CD14-positive monocyte (primary cell): ENCODE results near the gene RABAC1. TPM values are rescaled to one million over a fixed set of nuclear protein-coding genes. Genes with fewer than 3 reads are reported as not detected.
A peak's percentile ranks its signal among the peaks of the same experiment; 100 is the strongest.
"Not testable (repeated sequence)": the region's sequence is repeated elsewhere in the genome, so short reads cannot be mapped to it uniquely, and the experiment has no call there.

Experiments
- DNase-seq, 3 donors: peaks; one replicate each; pipeline ENCODE4 v3.0.0-alpha.2; 2011 to 2022
- H2AFZ ChIP-seq: 2 replicates; pipeline ENCODE4 v1.6.0; 2012; ENCODE audit warnings: mild to moderate bottlenecking, low read depth, low read length, inconsistent platforms; ENCODE audit not compliant: insufficient read depth, poor library complexity, severe bottlenecking
- H3K27ac ChIP-seq, 2 donors: 1 replicate in 1 of 2; 2 replicates in 1 of 2; pipeline ENCODE4 v1.5.1; 2012 to 2013; ENCODE audit warnings: low read length in 2 of 2, control low read depth in 1 of 2, inconsistent platforms in 1 of 2, low read depth in 1 of 2, mild to moderate bottlenecking in 1 of 2
- H3K27me3 ChIP-seq, 2 donors: one replicate each; pipeline versions ENCODE4 v1.6.0 to v1.6.1; 2011 to 2013; ENCODE audit warnings: low read length in 2 of 2; ENCODE audit not compliant: control insufficient read depth in 2 of 2, insufficient read depth in 2 of 2
- H3K36me3 ChIP-seq, 2 donors: replicated peaks in 1 of 2; 1 replicate in 1 of 2; 2 replicates in 1 of 2; pipeline versions ENCODE4 v1.5.1 to v1.6.1; 2012 to 2013; ENCODE audit warnings: low read length in 2 of 2, control low read depth in 1 of 2, inconsistent platforms in 1 of 2, mild to moderate bottlenecking in 1 of 2; ENCODE audit not compliant: insufficient read depth in 2 of 2, control insufficient read depth in 1 of 2
- H3K4me1 ChIP-seq, 2 donors: 1 replicate in 1 of 2; 2 replicates in 1 of 2; pipeline versions ENCODE4 v1.5.1 to v1.6.1; 2012 to 2013; ENCODE audit warnings: low read length in 2 of 2, control low read depth in 1 of 2, inconsistent platforms in 1 of 2, mild to moderate bottlenecking in 1 of 2, moderate library complexity in 1 of 2; ENCODE audit not compliant: insufficient read depth in 2 of 2, control insufficient read depth in 1 of 2
- H3K4me2 ChIP-seq: replicated peaks from 2 replicates; pipeline ENCODE3; 2012; ENCODE audit warnings: low read length, moderate library complexity, mild to moderate bottlenecking; ENCODE audit not compliant: poor library complexity, severe bottlenecking; ENCODE audit errors: extremely low read depth
- H3K4me3 ChIP-seq, 3 experiments: fragments of 200-600 bp in 1 of 3; sonication (generic) in 1 of 3; replicated peaks in 1 of 3; 1 replicate in 2 of 3; 2 replicates in 1 of 3; pipeline ENCODE4 v1.5.1; 2011 to 2013; ENCODE audit warnings: low read length in 3 of 3, mild to moderate bottlenecking in 3 of 3, control low read depth in 2 of 3, low read depth in 2 of 3, inconsistent platforms in 1 of 3, moderate library complexity in 1 of 3
- H3K79me2 ChIP-seq: 2 replicates; pipeline ENCODE4 v1.6.0; 2012; ENCODE audit warnings: mild to moderate bottlenecking, control low read depth, inconsistent platforms, low read length, moderate library complexity; ENCODE audit not compliant: insufficient read depth
- H3K9ac ChIP-seq: 2 replicates; pipeline ENCODE4 v1.6.0; 2017; ENCODE audit warnings: low read length, mild to moderate bottlenecking; ENCODE audit not compliant: insufficient read depth, poor library complexity, severe bottlenecking
- H3K9me3 ChIP-seq, 2 donors: replicated peaks in 1 of 2; 1 replicate in 1 of 2; 2 replicates in 1 of 2; pipeline versions ENCODE4 v1.5.1 to v1.6.1; 2012 to 2013; ENCODE audit warnings: low read length in 2 of 2, control low read depth in 1 of 2; ENCODE audit not compliant: control insufficient read depth in 1 of 2, insufficient read depth in 1 of 2
- H4K20me1 ChIP-seq: 2 replicates; pipeline ENCODE4 v1.6.0; 2012; ENCODE audit warnings: mild to moderate bottlenecking, low read length, control low read depth, moderate library complexity; ENCODE audit not compliant: insufficient read depth
- H3K27ac Mint-ChIP-seq, 7 donors: one replicate each; pipeline ENCODE4 v1.8.0; 2020; ENCODE audit warnings: mild to moderate bottlenecking in 7 of 7, mixed read lengths in 7 of 7, moderate library complexity in 6 of 7, inconsistent platforms in 2 of 7
- H3K27me3 Mint-ChIP-seq, 3 donors: one replicate each; pipeline ENCODE4 v1.8.0; 2021 to 2022; ENCODE audit warnings: low read depth in 3 of 3, mild to moderate bottlenecking in 3 of 3, mixed read lengths in 3 of 3, moderate library complexity in 3 of 3, inconsistent platforms in 1 of 3
- H3K36me3 Mint-ChIP-seq, 2 donors: one replicate each; pipeline ENCODE4 v1.8.0; 2020; ENCODE audit warnings: mixed read lengths in 2 of 2, inconsistent platforms in 1 of 2, mild to moderate bottlenecking in 1 of 2
- H3K4me1 Mint-ChIP-seq: one replicate; pipeline ENCODE4 v1.8.0; 2020; ENCODE audit warnings: mild to moderate bottlenecking, mixed read lengths
- H3K4me3 Mint-ChIP-seq, 2 donors: one replicate each; pipeline ENCODE4 v1.8.0; 2020; ENCODE audit warnings: mild to moderate bottlenecking in 2 of 2, mixed read lengths in 2 of 2, moderate library complexity in 1 of 2
- H3K9me3 Mint-ChIP-seq, 7 donors: one replicate each; pipeline ENCODE4 v1.8.0; 2020 to 2022; ENCODE audit warnings: mixed read lengths in 7 of 7, mild to moderate bottlenecking in 6 of 7, moderate library complexity in 6 of 7, inconsistent platforms in 2 of 7
- CTCF ChIP-seq: fragments of 200-600 bp; IDR thresholded peaks from one replicate; pipeline ENCODE4 v1.8.0; 2022; ENCODE audit warnings: antibody characterized with exemption, mild to moderate bottlenecking
- WGBS: methylation state at CpG from one replicate; pipeline ENCODE4 v1.1.5; 2013; ENCODE audit warnings: missing lambda C conversion rate; ENCODE audit not compliant: insufficient coverage; 5-methylcytosine and 5-hydroxymethylcytosine counted together
- intact Hi-C, 2 donors: fragments of 100-400 bp; cut with micrococcal nuclease; formaldehyde crosslinking; loops; one replicate each; pipeline versions ENCODE4 v1.15.0 to v1.15.1; 2023
- polyA plus RNA-seq, 3 donors: library from polyadenylated mRNA; depleted of rRNA in 1 of 3; unstranded in 2 of 3; stranded (reverse) in 1 of 3; fragments of 300-500 nt in 2 of 3; fragments of >200 nt in 1 of 3; fragmentation: Illumina TruSeq in 2 of 3; gene quantifications; 1 replicate in 2 of 3; 2 replicates in 1 of 3; pipeline ENCODE4 v1.2.3, GENCODE V29; 2012 to 2021

Gene RABAC1
- polyA plus RNA-seq, 3 donors = 126 to 234 (median 202) TPM

GRCh38 chr19:41940731-41941409, 18.3 kb downstream of the RABAC1 start:
- Mint-ChIP-seq H3K27me3 (peaks cover 44 to 75% (median 52%) of the 10 kb centered on the region in 3 donors), H3K9me3 (peaks cover 0 to 9% (median 4%) of the 10 kb centered on the region in 7 donors), H3K4me1 (peaks cover 15% of the 10 kb centered on the region), H3K4me3 (peak overlapping the region; percentile 70 to 90), H3K27ac (no peak overlapping the region), H3K36me3 (peaks cover 3 to 8% of the 10 kb centered on the region in 2 donors)
- no peak overlapping the region for H3K27ac ChIP-seq
- peak overlapping the region; percentile 24 for H2AFZ ChIP-seq
- H3K27me3 ChIP-seq = peaks cover 16 to 42% of the 10 kb centered on the region in 2 donors
- no peak overlapping the region for H3K9ac ChIP-seq
- H3K4me2 ChIP-seq = peak overlapping the region; percentile 63
- 9% methylated on average over 47 of the region's 53 CpGs for WGBS
- DNase-seq = no peak
- TF ChIP-seq CTCF = no peak
- no peaks in the 10 kb centered on the region for H3K36me3 ChIP-seq
- no peaks in the 10 kb centered on the region for H4K20me1 ChIP-seq
- no peaks in the 10 kb centered on the region for H3K79me2 ChIP-seq
- intact Hi-C loops = no loop called here
- H3K9me3 ChIP-seq = peaks cover 0 to 4% of the 10 kb centered on the region in 2 donors
- peaks cover 8 to 14% of the 10 kb centered on the region in 2 donors for H3K4me1 ChIP-seq
- H3K4me3 ChIP-seq = peak overlapping the region in 2 of 3 experiments; percentile 9 to 52

GRCh38 chr19:41939861-41940730, 19.0 kb downstream of the RABAC1 start:
- Histone ChIP-seq H3K4me2 (peak overlapping the region; percentile 63), H3K9ac (no peak overlapping the region), H3K27ac (no peak overlapping the region), H3K4me3 (peak overlapping the region in 2 of 3 experiments; percentile 9 to 52), H3K36me3 (no peaks in the 10 kb centered on the region), H3K27me3 (peaks cover 16 to 48% of the 10 kb centered on the region in 2 donors), H3K4me1 (peaks cover 8 to 14% of the 10 kb centered on the region in 2 donors), H3K9me3 (peaks cover 0 to 4% of the 10 kb centered on the region in 2 donors), H2AFZ (peak overlapping the region; percentile 63), H4K20me1 (no peaks in the 10 kb centered on the region), H3K79me2 (no peaks in the 10 kb centered on the region)
- intact Hi-C loops = no loop called here
- peak overlapping the region; percentile 70 to 90 for H3K4me3 Mint-ChIP-seq
- WGBS = under 1% methylated on average over 63 of the region's 83 CpGs
- peaks cover 3 to 8% of the 10 kb centered on the region in 2 donors for H3K36me3 Mint-ChIP-seq
- peak overlapping the region in 1 of 7 donors; percentile 15 for H3K27ac Mint-ChIP-seq
- H3K4me1 Mint-ChIP-seq = peaks cover 9% of the 10 kb centered on the region
- no peak for TF ChIP-seq CTCF
- peaks cover 0 to 11% (median 4%) of the 10 kb centered on the region in 7 donors for H3K9me3 Mint-ChIP-seq
- DNase-seq = no peak
- peaks cover 47 to 75% (median 59%) of the 10 kb centered on the region in 3 donors for H3K27me3 Mint-ChIP-seq

- H4K20me1 ChIP-seq, H2AFZ ChIP-seq, intact Hi-C loops, H3K4me2 ChIP-seq, H3K4me3 Mint-ChIP-seq, H3K4me3 ChIP-seq, H3K36me3 Mint-ChIP-seq, H3K9me3 ChIP-seq, H3K4me1 Mint-ChIP-seq, H3K79me2 ChIP-seq, DNase-seq, H3K36me3 ChIP-seq, H3K27ac Mint-ChIP-seq, H3K27ac ChIP-seq, H3K9ac ChIP-seq: not testable (repeated sequence)
- Histone ChIP-seq H3K4me1 (peaks cover 8 to 14% of the 10 kb centered on the region in 2 donors), H3K27me3 (peaks cover 16 to 51% of the 10 kb centered on the region in 2 donors)
- peaks cover 47 to 69% (median 64%) of the 10 kb centered on the region in 3 donors for H3K27me3 Mint-ChIP-seq
- peaks cover 0 to 11% (median 6%) of the 10 kb centered on the region in 7 donors for H3K9me3 Mint-ChIP-seq
Observed at GRCh38 chr19:41939209-41939608, 19.9 kb downstream of the RABAC1 start.
